Peyer's patch (tissue), 4 donors: ENCODE measurements around the gene PYROXD2.

ENCODE experiments used
- POLR2A ChIP-seq, 2 donors: fragments of 450-650 bp; IDR thresholded peaks; one replicate each; pipeline ENCODE4 v1.5.1; 2017; ENCODE audit warnings: antibody characterized with exemption in 2 of 2, mild to moderate bottlenecking in 2 of 2, moderate library complexity in 2 of 2
- TF ChIP-seq, protein P1 (sequence below), 6 experiments: fragments of 450-650 bp in 4 of 6; fragments of 200-600 bp in 2 of 6; sonication (generic) in 1 of 6; IDR thresholded peaks; one replicate each; pipeline ENCODE4 v1.5.1; 2017 to 2019; ENCODE audit warnings: antibody characterized with exemption in 6 of 6, mild to moderate bottlenecking in 3 of 6, moderate library complexity in 1 of 6

DNA sequence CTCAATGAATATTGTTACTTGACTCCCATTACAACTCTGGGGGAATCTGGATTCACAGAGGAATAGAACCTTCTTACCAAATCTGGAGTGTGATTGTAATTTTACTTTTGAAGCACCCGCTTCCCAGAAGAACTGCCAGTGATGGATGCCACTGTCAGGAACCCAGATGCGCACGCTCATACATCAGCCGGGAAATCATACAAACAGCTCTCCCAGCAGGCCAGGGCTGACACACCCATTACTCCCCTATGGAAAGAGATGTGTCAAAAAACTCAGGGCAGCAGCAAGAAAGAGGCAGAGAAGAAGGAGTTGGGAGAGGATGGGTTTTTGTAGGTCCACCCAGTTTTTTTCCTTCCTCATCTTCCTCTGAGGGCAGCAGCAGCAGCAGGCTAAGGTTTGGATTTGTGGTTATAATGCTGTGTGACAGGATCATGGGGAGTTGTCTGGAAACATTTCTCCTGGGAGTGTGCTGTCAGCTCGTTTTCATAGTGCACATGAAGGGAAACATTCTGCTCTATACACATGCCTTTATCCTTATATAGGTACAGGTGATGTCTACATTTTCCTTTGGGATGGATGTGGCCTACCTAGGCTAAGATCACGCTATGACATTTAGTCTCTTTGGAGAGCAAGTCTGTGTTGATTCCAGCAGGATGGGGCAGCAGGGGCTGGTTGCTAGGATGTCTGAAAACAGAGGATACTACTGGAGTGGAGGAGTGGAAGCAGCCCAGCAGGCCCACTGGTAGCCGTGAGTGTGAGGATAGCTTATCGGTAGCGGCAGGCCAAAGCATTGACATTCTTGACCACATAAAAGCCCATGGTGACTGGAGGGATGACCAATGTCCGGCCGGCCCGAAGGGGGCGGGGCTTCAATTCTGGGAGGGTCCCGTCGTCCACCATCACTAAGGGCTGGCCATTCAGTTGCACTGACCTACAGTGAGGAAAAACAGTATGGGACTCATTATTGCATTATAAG is 44.1 kb upstream of the PYROXD2 start:
- no peak for TF ChIP-seq POLR2A (IDR thresholded peaks at IDR 0.05)
- TF ChIP-seq, protein P1, sequence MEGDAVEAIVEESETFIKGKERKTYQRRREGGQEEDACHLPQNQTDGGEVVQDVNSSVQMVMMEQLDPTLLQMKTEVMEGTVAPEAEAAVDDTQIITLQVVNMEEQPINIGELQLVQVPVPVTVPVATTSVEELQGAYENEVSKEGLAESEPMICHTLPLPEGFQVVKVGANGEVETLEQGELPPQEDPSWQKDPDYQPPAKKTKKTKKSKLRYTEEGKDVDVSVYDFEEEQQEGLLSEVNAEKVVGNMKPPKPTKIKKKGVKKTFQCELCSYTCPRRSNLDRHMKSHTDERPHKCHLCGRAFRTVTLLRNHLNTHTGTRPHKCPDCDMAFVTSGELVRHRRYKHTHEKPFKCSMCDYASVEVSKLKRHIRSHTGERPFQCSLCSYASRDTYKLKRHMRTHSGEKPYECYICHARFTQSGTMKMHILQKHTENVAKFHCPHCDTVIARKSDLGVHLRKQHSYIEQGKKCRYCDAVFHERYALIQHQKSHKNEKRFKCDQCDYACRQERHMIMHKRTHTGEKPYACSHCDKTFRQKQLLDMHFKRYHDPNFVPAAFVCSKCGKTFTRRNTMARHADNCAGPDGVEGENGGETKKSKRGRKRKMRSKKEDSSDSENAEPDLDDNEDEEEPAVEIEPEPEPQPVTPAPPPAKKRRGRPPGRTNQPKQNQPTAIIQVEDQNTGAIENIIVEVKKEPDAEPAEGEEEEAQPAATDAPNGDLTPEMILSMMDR (IDR thresholded peaks at IDR 0.05), result no peak
